Mesenchymal stem cell (in vitro differentiated cells and primary cell): ENCODE results near the gene CASTOR1.

Experiments
- DNase-seq: peaks from one replicate; pipeline ENCODE4 v3.0.0-alpha.2; 2013
- H2AFZ ChIP-seq: one replicate; pipeline ENCODE4 v1.6.1; 2013; ENCODE audit warnings: low read depth, mild to moderate bottlenecking, control low read depth, inconsistent platforms, low read length, moderate library complexity
- H2AK5ac ChIP-seq: 2 replicates; pipeline ENCODE4 v1.6.1; 2013; ENCODE audit warnings: low read length, moderate library complexity, mild to moderate bottlenecking, inconsistent platforms; ENCODE audit not compliant: severe bottlenecking
- H2BK120ac ChIP-seq: one replicate; pipeline ENCODE4 v1.6.1; 2013; ENCODE audit warnings: low read depth, mild to moderate bottlenecking, inconsistent platforms, low read length, moderate library complexity
- H2BK12ac ChIP-seq, 2 experiments: one replicate each; pipeline ENCODE4 v1.6.1; 2013; ENCODE audit warnings: inconsistent platforms in 2 of 2, low read length in 2 of 2, mild to moderate bottlenecking in 2 of 2, moderate library complexity in 2 of 2, control low read depth in 1 of 2
- H2BK15ac ChIP-seq: one replicate; pipeline ENCODE4 v1.6.1; 2013; ENCODE audit warnings: mild to moderate bottlenecking, low read depth, inconsistent platforms; ENCODE audit not compliant: poor library complexity, severe bottlenecking
- H2BK5ac ChIP-seq: 2 replicates; pipeline ENCODE4 v1.6.1; 2013; ENCODE audit warnings: low read depth, mild to moderate bottlenecking, low read length, control low read depth, inconsistent platforms; ENCODE audit not compliant: poor library complexity, severe bottlenecking
- H3K14ac ChIP-seq, 2 experiments: one replicate each; pipeline ENCODE4 v1.6.1; 2013; ENCODE audit warnings: inconsistent platforms in 2 of 2, low read length in 2 of 2, control low read depth in 1 of 2, mild to moderate bottlenecking in 1 of 2, moderate library complexity in 1 of 2
- H3K18ac ChIP-seq, 2 experiments: one replicate each; pipeline ENCODE4 v1.6.1; 2013; ENCODE audit warnings: inconsistent platforms in 2 of 2, low read length in 2 of 2, control low read depth in 1 of 2, low read depth in 1 of 2, mild to moderate bottlenecking in 1 of 2
- H3K23ac ChIP-seq, 2 experiments: one replicate each; pipeline ENCODE4 v1.6.1; 2013; ENCODE audit warnings: inconsistent platforms in 2 of 2, low read length in 2 of 2, mild to moderate bottlenecking in 2 of 2, moderate library complexity in 2 of 2, control low read depth in 1 of 2
- H3K27ac ChIP-seq: 2 replicates; pipeline ENCODE4 v1.5.1; 2013; ENCODE audit warnings: mild to moderate bottlenecking, moderate library complexity, low read length, control low read depth, inconsistent platforms; ENCODE audit not compliant: poor library complexity, severe bottlenecking
- H3K27me3 ChIP-seq, 2 experiments: 2 replicates each; pipeline versions ENCODE4 v1.6.1 to v1.7.0; 2013; ENCODE audit warnings: low read length in 2 of 2, mild to moderate bottlenecking in 2 of 2, moderate library complexity in 2 of 2, control low read depth in 1 of 2, inconsistent platforms in 1 of 2; ENCODE audit not compliant: control insufficient read depth in 1 of 2, insufficient read depth in 1 of 2
- H3K36me3 ChIP-seq, 2 experiments: 2 replicates each; pipeline versions ENCODE4 v1.6.1 to v1.7.0; 2013; ENCODE audit warnings: low read length in 2 of 2, control low read depth in 1 of 2, inconsistent platforms in 1 of 2, low read depth in 1 of 2, mild to moderate bottlenecking in 1 of 2; ENCODE audit not compliant: insufficient read depth in 2 of 2, control insufficient read depth in 1 of 2
- H3K4ac ChIP-seq, 2 experiments: one replicate each; pipeline ENCODE4 v1.6.1; 2013; ENCODE audit warnings: inconsistent platforms in 2 of 2, low read length in 2 of 2, mild to moderate bottlenecking in 2 of 2, moderate library complexity in 2 of 2, control low read depth in 1 of 2, low read depth in 1 of 2
- H3K4me1 ChIP-seq: 2 replicates; pipeline ENCODE4 v1.6.1; 2013; ENCODE audit warnings: low read depth, low read length, control low read depth; ENCODE audit not compliant: control insufficient read depth, insufficient read depth
- H3K4me2 ChIP-seq: 2 replicates; pipeline ENCODE4 v1.6.1; 2013; ENCODE audit warnings: low read length, mild to moderate bottlenecking, inconsistent platforms; ENCODE audit not compliant: poor library complexity, severe bottlenecking
- H3K4me3 ChIP-seq, 2 experiments: 2 replicates each; pipeline versions ENCODE4 v1.5.1 to v1.7.0; 2013; ENCODE audit warnings: low read length in 2 of 2, mild to moderate bottlenecking in 2 of 2, control low read depth in 1 of 2, low read depth in 1 of 2; ENCODE audit not compliant: insufficient read depth in 1 of 2
- H3K79me1 ChIP-seq: replicated peaks from 2 replicates; pipeline ENCODE4 v1.6.1; 2013; ENCODE audit warnings: mild to moderate bottlenecking, control low read depth, low read length, inconsistent platforms; ENCODE audit not compliant: poor library complexity, severe bottlenecking
- H3K9ac ChIP-seq: 2 replicates; pipeline ENCODE4 v1.7.0; 2013; ENCODE audit warnings: mild to moderate bottlenecking, low read length, moderate library complexity
- H3K9me3 ChIP-seq: 2 replicates; pipeline ENCODE4 v1.7.0; 2013; ENCODE audit warnings: mild to moderate bottlenecking, low read length; ENCODE audit not compliant: control insufficient read depth
- H4K8ac ChIP-seq: one replicate; pipeline ENCODE4 v1.6.1; 2013; ENCODE audit warnings: inconsistent platforms, mild to moderate bottlenecking, low read length, moderate library complexity
- H4K91ac ChIP-seq: one replicate; pipeline ENCODE4 v1.6.1; 2013; ENCODE audit warnings: mild to moderate bottlenecking, low read length, inconsistent platforms
- WGBS: methylation state at CpG from one replicate; pipeline ENCODE4 v1.1.7; 2013; ENCODE audit warnings: mixed read lengths; 5-methylcytosine and 5-hydroxymethylcytosine counted together

Gene CASTOR1

DNA sequence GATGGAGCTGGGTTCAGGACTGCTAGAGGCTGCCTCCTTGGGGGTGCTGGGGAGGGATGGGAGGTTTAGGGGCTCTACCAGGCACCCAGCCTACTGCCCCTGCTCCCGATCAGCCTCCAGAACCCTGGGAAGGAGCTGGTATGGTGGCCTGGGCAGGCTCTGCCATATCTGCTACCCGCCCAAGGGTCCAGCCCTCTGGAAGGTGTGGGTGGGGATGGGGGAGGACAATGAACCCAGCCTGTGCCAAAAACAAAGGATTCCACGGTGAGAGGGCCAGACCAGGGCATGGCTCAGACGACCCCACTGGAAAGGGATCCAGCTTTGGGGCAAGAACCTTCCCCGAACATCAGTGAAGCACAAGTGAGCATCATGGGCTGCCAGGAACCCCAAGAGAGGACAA lies 3.0 kb downstream of the CASTOR1 start:
- Histone ChIP-seq H3K27me3 (no peaks in the 10 kb centered on the region), H3K9ac (no peak overlapping the region), H3K4me1 (peaks cover 42% of the 10 kb centered on the region), H3K9me3 (no peaks in the 10 kb centered on the region), H3K14ac (no peak overlapping the region), H2AFZ (no peak overlapping the region), H2BK5ac (no peak overlapping the region), H4K91ac (no peak overlapping the region), H3K27ac (no peak overlapping the region), H2BK15ac (no peak overlapping the region), H3K36me3 (peaks cover 20 to 59% of the 10 kb centered on the region in 2 experiments), H2BK12ac (no peak overlapping the region), H2AK5ac (peak overlapping the region; percentile 56), H2BK120ac (no peak overlapping the region), H3K4ac (no peak overlapping the region), H3K4me3 (no peak overlapping the region), H3K79me1 (peaks cover 12% of the 10 kb centered on the region), H3K4me2 (no peak overlapping the region), H3K23ac (no peak overlapping the region), H4K8ac (no peak overlapping the region), H3K18ac (no peak overlapping the region)
- no peak for DNase-seq
- WGBS, result 92% methylated on average over 5 of the region's 5 CpGs

- Histone ChIP-seq H3K23ac (no peak overlapping the region), H3K14ac (no peak overlapping the region), H3K36me3 (peaks cover 20 to 56% of the 10 kb centered on the region in 2 experiments), H3K27ac (no peak overlapping the region), H3K79me1 (peaks cover 12% of the 10 kb centered on the region), H3K27me3 (no peaks in the 10 kb centered on the region), H3K9me3 (no peaks in the 10 kb centered on the region), H2AFZ (no peak overlapping the region), H3K4me3 (no peak overlapping the region), H2BK5ac (no peak overlapping the region), H3K4me1 (peaks cover 37% of the 10 kb centered on the region), H3K9ac (no peak overlapping the region), H2BK15ac (no peak overlapping the region), H2BK12ac (no peak overlapping the region), H3K4me2 (no peak overlapping the region), H3K4ac (no peak overlapping the region), H4K8ac (no peak overlapping the region), H3K18ac (no peak overlapping the region), H4K91ac (no peak overlapping the region), H2AK5ac (no peak overlapping the region), H2BK120ac (no peak overlapping the region)
- no peak for DNase-seq
- WGBS, result 99% methylated on average over 6 of the region's 8 CpGs
Measured at GRCh38 chr22:30285846-30286200, 3.5 kb downstream of the CASTOR1 start.

- Histone ChIP-seq H4K91ac (no peak overlapping the region), H2BK12ac (no peak overlapping the region), H4K8ac (no peak overlapping the region), H3K14ac (no peak overlapping the region), H3K27me3 (no peaks in the 10 kb centered on the region), H3K23ac (no peak overlapping the region), H2AFZ (no peak overlapping the region), H2AK5ac (no peak overlapping the region), H3K27ac (no peak overlapping the region), H3K9ac (no peak overlapping the region), H3K9me3 (no peaks in the 10 kb centered on the region), H3K4me1 (peaks cover 32% of the 10 kb centered on the region), H3K36me3 (peaks cover 20 to 55% of the 10 kb centered on the region in 2 experiments), H2BK15ac (no peak overlapping the region), H2BK5ac (no peak overlapping the region), H3K4me2 (no peak overlapping the region), H3K4ac (no peak overlapping the region), H2BK120ac (no peak overlapping the region), H3K18ac (no peak overlapping the region), H3K4me3 (peak overlapping the region in 1 of 2 experiments; percentile 24), H3K79me1 (peaks cover 12% of the 10 kb centered on the region)
- 89% methylated on average over 19 of the region's 27 CpGs for WGBS
- no peak for DNase-seq
Measured at GRCh38 chr22:30285176-30285845, 4.0 kb downstream of the CASTOR1 start.

GRCh38 chr22:30284666-30285065 lies 4.6 kb downstream of the CASTOR1 start:
- Histone ChIP-seq H4K91ac (no peak overlapping the region), H3K9me3 (no peaks in the 10 kb centered on the region), H3K4me2 (no peak overlapping the region), H3K36me3 (peaks cover 20 to 54% of the 10 kb centered on the region in 2 experiments), H3K23ac (no peak overlapping the region), H2BK5ac (no peak overlapping the region), H3K27ac (no peak overlapping the region), H2AK5ac (no peak overlapping the region), H2BK120ac (no peak overlapping the region), H2BK15ac (no peak overlapping the region), H3K4me1 (peaks cover 29% of the 10 kb centered on the region), H2AFZ (no peak overlapping the region), H3K9ac (no peak overlapping the region), H2BK12ac (no peak overlapping the region), H3K27me3 (no peaks in the 10 kb centered on the region), H3K4me3 (no peak overlapping the region), H3K18ac (no peak overlapping the region), H4K8ac (no peak overlapping the region), H3K4ac (no peak overlapping the region), H3K14ac (no peak overlapping the region), H3K79me1 (peaks cover 12% of the 10 kb centered on the region)
- WGBS, result 93% methylated on average over 4 of the region's 4 CpGs
- DNase-seq, result peak; percentile 14
